Measurements from ENCODE around the gene NFIX. TPM values are rescaled to one million over a fixed set of nuclear protein-coding genes. Genes with fewer than 3 reads are reported as not detected.
A peak's percentile ranks its signal among the peaks of the same experiment; 100 is the strongest.

NFIX gene
- total RNA-seq, 1 donor, result 114 TPM

DNA sequence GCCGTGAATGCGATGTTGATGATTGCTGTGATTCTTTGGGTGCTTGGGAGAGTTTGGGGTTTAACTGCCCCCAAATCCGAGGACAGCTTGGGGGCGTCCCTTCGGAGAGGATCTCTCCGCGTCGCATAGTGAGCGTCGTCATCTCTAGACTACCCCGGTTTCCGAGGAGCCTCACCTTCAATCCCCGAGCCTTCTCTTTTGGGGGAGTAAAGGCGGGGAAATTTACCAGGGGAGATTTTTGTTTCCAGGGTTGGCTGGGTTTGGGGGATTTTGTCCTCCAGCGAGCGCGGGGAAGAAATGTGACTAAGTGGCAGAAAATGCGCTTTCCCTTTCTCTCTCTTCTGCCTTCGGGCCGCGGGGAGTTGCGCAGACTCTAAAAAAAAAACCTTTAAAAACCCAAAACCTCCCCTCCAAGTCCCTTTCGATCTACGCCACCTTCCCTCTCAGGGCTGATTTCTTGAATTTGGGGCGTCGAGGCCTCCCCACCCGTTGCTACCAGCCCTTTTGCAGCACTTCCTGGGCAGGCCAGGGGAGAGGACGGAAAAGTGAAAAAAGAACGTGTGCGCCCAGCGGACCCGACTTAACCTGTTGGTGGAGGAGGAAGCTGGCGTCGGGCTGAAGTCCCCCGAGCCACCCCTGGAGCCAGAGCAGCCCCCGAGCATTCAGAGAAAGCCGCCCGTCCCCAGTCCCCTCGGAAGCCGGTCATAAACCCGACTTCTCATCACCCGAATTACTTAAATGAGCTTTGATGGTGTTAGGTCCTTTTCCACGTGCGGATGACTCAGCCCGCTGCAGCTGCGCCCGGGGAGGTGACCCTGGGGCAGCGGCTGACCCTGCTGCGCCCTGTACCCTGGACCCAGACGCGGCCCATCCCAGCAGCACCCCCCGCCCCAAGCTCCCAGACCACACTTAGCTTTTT is 17.7 kb downstream of the NFIX start:
- Histone ChIP-seq H4K20me1 (ENCODE audit: insufficient read depth, low read length) (peaks cover 26% of the 10 kb centered on the region), H3K36me3 (ENCODE audit: insufficient read depth, low read length) (peaks cover 5% of the 10 kb centered on the region), H3K4me1 (ENCODE audit: insufficient read depth, low read length) (peaks cover 57% of the 10 kb centered on the region), H3K79me2 (ENCODE audit: insufficient read depth, low read length) (peaks cover 99% of the 10 kb centered on the region), H3K9me3 (ENCODE audit: low read depth, low read length) (no peaks in the 10 kb centered on the region), H3K4me2 (ENCODE audit: insufficient read depth, low read length) (peak overlapping the region; percentile 93), H2AFZ (ENCODE audit: low read length) (peak overlapping the region; percentile 67), H3K27me3 (ENCODE audit: insufficient read depth, low read length) (no peaks in the 10 kb centered on the region), H3K27ac (ENCODE audit: low read depth, low read length) (peak overlapping the region; percentile 98), H3K4me3 (ENCODE audit: insufficient read depth, low read length) (peak overlapping the region; percentile 74)
- TF ChIP-seq, protein P1, sequence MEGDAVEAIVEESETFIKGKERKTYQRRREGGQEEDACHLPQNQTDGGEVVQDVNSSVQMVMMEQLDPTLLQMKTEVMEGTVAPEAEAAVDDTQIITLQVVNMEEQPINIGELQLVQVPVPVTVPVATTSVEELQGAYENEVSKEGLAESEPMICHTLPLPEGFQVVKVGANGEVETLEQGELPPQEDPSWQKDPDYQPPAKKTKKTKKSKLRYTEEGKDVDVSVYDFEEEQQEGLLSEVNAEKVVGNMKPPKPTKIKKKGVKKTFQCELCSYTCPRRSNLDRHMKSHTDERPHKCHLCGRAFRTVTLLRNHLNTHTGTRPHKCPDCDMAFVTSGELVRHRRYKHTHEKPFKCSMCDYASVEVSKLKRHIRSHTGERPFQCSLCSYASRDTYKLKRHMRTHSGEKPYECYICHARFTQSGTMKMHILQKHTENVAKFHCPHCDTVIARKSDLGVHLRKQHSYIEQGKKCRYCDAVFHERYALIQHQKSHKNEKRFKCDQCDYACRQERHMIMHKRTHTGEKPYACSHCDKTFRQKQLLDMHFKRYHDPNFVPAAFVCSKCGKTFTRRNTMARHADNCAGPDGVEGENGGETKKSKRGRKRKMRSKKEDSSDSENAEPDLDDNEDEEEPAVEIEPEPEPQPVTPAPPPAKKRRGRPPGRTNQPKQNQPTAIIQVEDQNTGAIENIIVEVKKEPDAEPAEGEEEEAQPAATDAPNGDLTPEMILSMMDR (IDR thresholded peaks at IDR 0.05; ENCODE audit: extremely low read depth, low read depth, low read length), result no peak
- DNase-seq (ENCODE audit: insufficient read length, low spot score, missing footprints), result peak; percentile 99

DNA sequence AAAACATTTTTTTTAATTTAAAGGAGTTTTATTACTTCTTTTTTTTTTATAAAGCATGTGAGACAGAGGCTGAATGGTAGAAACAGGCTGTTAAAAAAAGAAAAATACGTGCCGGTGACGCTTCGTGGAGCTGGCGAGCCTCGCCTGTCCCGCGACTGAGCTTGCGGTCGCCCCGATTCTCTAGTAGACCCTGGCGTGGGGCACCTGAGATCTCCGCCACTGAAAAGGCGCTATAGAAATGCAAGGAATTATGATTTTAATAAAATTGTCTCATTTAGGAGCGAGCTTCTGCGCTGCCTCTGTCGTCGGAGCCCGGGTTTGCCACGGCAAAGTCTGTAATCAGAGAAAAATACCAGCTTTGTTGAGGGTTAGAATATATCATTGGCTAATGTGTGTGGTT is 18.4 kb downstream of the NFIX start:
- Histone ChIP-seq H3K9me3 (ENCODE audit: low read depth, low read length) (no peaks in the 10 kb centered on the region), H2AFZ (ENCODE audit: low read length) (peak overlapping the region; percentile 14), H3K4me2 (ENCODE audit: insufficient read depth, low read length) (peak overlapping the region; percentile 93), H3K4me3 (ENCODE audit: insufficient read depth, low read length) (peak overlapping the region; percentile 74), H3K36me3 (ENCODE audit: insufficient read depth, low read length) (peaks cover 4% of the 10 kb centered on the region), H3K27ac (ENCODE audit: low read depth, low read length) (peak overlapping the region; percentile 98), H4K20me1 (ENCODE audit: insufficient read depth, low read length) (peaks cover 20% of the 10 kb centered on the region), H3K27me3 (ENCODE audit: insufficient read depth, low read length) (no peaks in the 10 kb centered on the region), H3K4me1 (ENCODE audit: insufficient read depth, low read length) (peaks cover 63% of the 10 kb centered on the region), H3K79me2 (ENCODE audit: insufficient read depth, low read length) (peaks cover 99% of the 10 kb centered on the region)
- TF ChIP-seq, protein P1 (IDR thresholded peaks at IDR 0.05; ENCODE audit: extremely low read depth, low read depth, low read length), result no peak
- peak; percentile 87 for DNase-seq (ENCODE audit: insufficient read length, low spot score, missing footprints)

DNA sequence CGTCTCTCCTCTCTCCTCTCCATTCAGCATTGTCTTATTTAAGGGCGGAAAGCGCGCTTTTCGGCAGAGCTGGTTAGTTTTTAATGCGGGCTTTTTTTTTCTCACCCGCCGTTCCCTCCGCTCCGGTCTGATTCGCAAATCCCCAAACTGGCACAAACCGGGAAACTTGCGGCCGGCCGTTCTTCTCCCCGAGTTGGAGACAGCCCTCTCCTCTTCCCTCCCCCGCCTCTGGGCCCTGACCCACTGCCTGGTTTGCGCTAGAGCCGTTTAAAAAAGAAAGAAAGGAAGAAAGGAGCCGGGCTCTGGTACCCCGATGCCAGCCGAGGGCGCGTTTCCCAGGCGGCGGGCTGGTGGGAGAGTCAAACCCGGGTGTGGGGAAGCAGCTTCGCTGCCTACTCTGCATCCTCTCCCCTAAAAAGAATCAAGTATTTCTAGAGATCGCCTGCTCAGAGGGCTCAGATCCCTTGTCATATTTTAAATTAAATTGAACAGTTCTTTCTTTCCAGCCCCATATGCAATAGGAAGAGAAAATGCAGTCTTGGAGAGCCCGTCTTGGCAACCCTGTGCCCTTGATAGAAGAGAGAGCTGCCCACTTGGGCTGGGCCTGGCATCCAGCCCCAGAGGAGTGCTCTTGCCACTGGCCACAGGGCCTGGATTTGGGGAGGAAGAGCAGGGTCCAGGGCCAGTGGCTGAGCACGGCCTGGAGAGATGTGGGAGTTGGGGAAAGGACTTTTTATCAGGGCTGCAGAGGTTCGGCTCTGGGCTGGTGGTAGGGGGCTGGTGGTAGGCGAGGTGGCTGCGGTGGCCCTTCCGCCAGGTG is 19.0 kb downstream of the NFIX start:
- H3K9me3 ChIP-seq (ENCODE audit: low read depth, low read length), result no peaks in the 10 kb centered on the region
- H3K36me3 ChIP-seq (ENCODE audit: insufficient read depth, low read length), result no peaks in the 10 kb centered on the region
- no peaks in the 10 kb centered on the region for H3K27me3 ChIP-seq (ENCODE audit: insufficient read depth, low read length)
- peak; percentile 95 for DNase-seq (ENCODE audit: insufficient read length, low spot score, missing footprints)
- H3K4me2 ChIP-seq (ENCODE audit: insufficient read depth, low read length), result peak overlapping the region; percentile 93
- H3K4me1 ChIP-seq (ENCODE audit: insufficient read depth, low read length), result peaks cover 69% of the 10 kb centered on the region
- TF ChIP-seq, protein P1 (IDR thresholded peaks at IDR 0.05; ENCODE audit: extremely low read depth, low read depth, low read length), result no peak
- H3K79me2 ChIP-seq (ENCODE audit: insufficient read depth, low read length), result peaks cover 99% of the 10 kb centered on the region
- H3K27ac ChIP-seq (ENCODE audit: low read depth, low read length), result peak overlapping the region; percentile 98
- peaks cover 14% of the 10 kb centered on the region for H4K20me1 ChIP-seq (ENCODE audit: insufficient read depth, low read length)
- peak overlapping the region; percentile 74 for H3K4me3 ChIP-seq (ENCODE audit: insufficient read depth, low read length)
- H2AFZ ChIP-seq (ENCODE audit: low read length), result peak overlapping the region; percentile 14
